Osteoblast (primary cell): ENCODE data around the gene RYR3. TPM values are rescaled to one million over a fixed set of nuclear protein-coding genes. Genes with fewer than 3 reads are reported as not detected.

Experiments used
- DNase-seq: peaks from one replicate; pipeline ENCODE4 v3.0.0; 2011; ENCODE audit warnings: low spot score, mixed read lengths; ENCODE audit not compliant: insufficient read length; ENCODE audit errors: missing footprints
- H2AFZ ChIP-seq: 2 replicates; pipeline ENCODE4 v1.6.0; 2011; ENCODE audit warnings: mild to moderate bottlenecking, low read length
- H3K27ac ChIP-seq: 2 replicates; pipeline ENCODE4 v1.5.1; 2011; ENCODE audit warnings: mild to moderate bottlenecking, low read depth, low read length, moderate library complexity
- H3K27me3 ChIP-seq: 2 replicates; pipeline ENCODE4 v1.6.0; 2012; ENCODE audit warnings: mild to moderate bottlenecking, control low read depth, inconsistent platforms, low read length, moderate library complexity; ENCODE audit not compliant: insufficient read depth
- H3K36me3 ChIP-seq: 2 replicates; pipeline ENCODE4 v1.5.1; 2011; ENCODE audit warnings: mild to moderate bottlenecking, low read length, control low read depth, moderate library complexity; ENCODE audit not compliant: insufficient read depth
- H3K4me1 ChIP-seq: 2 replicates; pipeline ENCODE4 v1.5.1; 2011; ENCODE audit warnings: mild to moderate bottlenecking, low read length, control low read depth, moderate library complexity; ENCODE audit not compliant: insufficient read depth
- H3K4me2 ChIP-seq: 2 replicates; pipeline ENCODE4 v1.6.0; 2011; ENCODE audit warnings: mild to moderate bottlenecking, low read length; ENCODE audit not compliant: insufficient read depth
- H3K4me3 ChIP-seq: fragments of 200-600 bp; sonication (generic); 3 replicates; pipeline ENCODE4 v1.5.1; 2012; ENCODE audit warnings: mild to moderate bottlenecking, low read length, inconsistent platforms; ENCODE audit not compliant: insufficient read depth
- H3K79me2 ChIP-seq: 2 replicates; pipeline ENCODE4 v1.6.0; 2012; ENCODE audit warnings: mild to moderate bottlenecking, low read length, control low read depth, inconsistent platforms; ENCODE audit not compliant: insufficient read depth
- H3K9me3 ChIP-seq: 2 replicates; pipeline ENCODE4 v1.5.1; 2011; ENCODE audit warnings: low read depth, low read length, control low read depth
- H4K20me1 ChIP-seq: 2 replicates; pipeline ENCODE4 v1.6.0; 2012; ENCODE audit warnings: mild to moderate bottlenecking, low read length, control low read depth; ENCODE audit not compliant: insufficient read depth
- CTCF ChIP-seq: IDR thresholded peaks from 2 replicates; pipeline ENCODE4 v1.5.1; 2011; ENCODE audit warnings: mild to moderate bottlenecking, low read depth, low read length, moderate library complexity; ENCODE audit errors: extremely low read depth
- total RNA-seq: library from RNA; depleted of rRNA; stranded (reverse); fragments of >200 nt; gene quantifications from 2 replicates; pipeline ENCODE4 v1.2.3, GENCODE V29; 2012

RYR3 gene
- total RNA-seq, 1 donor, result not detected

GRCh38 chr15:33830351-33830750 lies 519.6 kb downstream of the RYR3 start:
- Histone ChIP-seq H3K4me2 (no peak overlapping the region), H3K27ac (no peak overlapping the region), H3K36me3 (no peaks in the 10 kb centered on the region), H3K4me1 (no peaks in the 10 kb centered on the region), H2AFZ (no peak overlapping the region), H3K4me3 (no peak overlapping the region), H3K79me2 (no peaks in the 10 kb centered on the region), H3K9me3 (no peaks in the 10 kb centered on the region), H4K20me1 (no peaks in the 10 kb centered on the region), H3K27me3 (peaks cover 11% of the 10 kb centered on the region)
- no peak for DNase-seq
- TF ChIP-seq CTCF, result no peak

- Histone ChIP-seq H2AFZ (no peak overlapping the region), H3K27me3 (peaks cover 11% of the 10 kb centered on the region), H3K4me2 (no peak overlapping the region), H3K27ac (no peak overlapping the region), H3K9me3 (no peaks in the 10 kb centered on the region), H3K4me1 (no peaks in the 10 kb centered on the region), H3K4me3 (no peak overlapping the region), H4K20me1 (no peaks in the 10 kb centered on the region), H3K36me3 (no peaks in the 10 kb centered on the region), H3K79me2 (no peaks in the 10 kb centered on the region)
- no peak for DNase-seq
- no peak for TF ChIP-seq CTCF
Measured at GRCh38 chr15:33831646-33832045, 520.9 kb downstream of the RYR3 start.

- no peaks in the 10 kb centered on the region for H4K20me1 ChIP-seq
- H2AFZ ChIP-seq, result no peak overlapping the region
- no peaks in the 10 kb centered on the region for H3K4me1 ChIP-seq
- H3K27ac ChIP-seq, result no peak overlapping the region
- no peaks in the 10 kb centered on the region for H3K36me3 ChIP-seq
- TF ChIP-seq CTCF, result no peak
- no peak for DNase-seq
- H3K4me3 ChIP-seq, result no peak overlapping the region
- H3K4me2 ChIP-seq, result no peak overlapping the region
- H3K9me3 ChIP-seq, result no peaks in the 10 kb centered on the region
- no peaks in the 10 kb centered on the region for H3K79me2 ChIP-seq
- H3K27me3 ChIP-seq, result peaks cover 11% of the 10 kb centered on the region
Measured at GRCh38 chr15:33834892-33835743, 524.4 kb downstream of the RYR3 start.

- DNase-seq, result no peak
- no peak for TF ChIP-seq CTCF
- no peaks in the 10 kb centered on the region for H3K79me2 ChIP-seq
Measured at GRCh38 chr15:33837294-33837693, 526.5 kb downstream of the RYR3 start.

More at GRCh38 chr15:33837294-33837693, 526.5 kb downstream of the RYR3 start:
- Histone ChIP-seq H3K36me3 (no peaks in the 10 kb centered on the region), H3K27me3 (peaks cover 4% of the 10 kb centered on the region), H3K9me3 (no peaks in the 10 kb centered on the region), H3K27ac (no peak overlapping the region), H3K4me3 (no peak overlapping the region), H4K20me1 (no peaks in the 10 kb centered on the region), H3K4me2 (no peak overlapping the region), H3K4me1 (no peaks in the 10 kb centered on the region), H2AFZ (no peak overlapping the region)
